SK-N-MC (cell line): Measurements from ENCODE around the gene NKIRAS2.

Experiments used
- EZH2 ChIP-seq: fragments of 200-600 bp; sonication (generic); IDR thresholded peaks from one replicate; pipeline ENCODE4 v1.6.1; 2017; ENCODE audit warnings: antibody characterized with exemption
- POLR2AphosphoS5 ChIP-seq: IDR thresholded peaks from 2 replicates; pipeline ENCODE4 v1.6.1; 2012; ENCODE audit warnings: mild to moderate bottlenecking, low read depth, low read length, borderline replicate concordance

DNA sequence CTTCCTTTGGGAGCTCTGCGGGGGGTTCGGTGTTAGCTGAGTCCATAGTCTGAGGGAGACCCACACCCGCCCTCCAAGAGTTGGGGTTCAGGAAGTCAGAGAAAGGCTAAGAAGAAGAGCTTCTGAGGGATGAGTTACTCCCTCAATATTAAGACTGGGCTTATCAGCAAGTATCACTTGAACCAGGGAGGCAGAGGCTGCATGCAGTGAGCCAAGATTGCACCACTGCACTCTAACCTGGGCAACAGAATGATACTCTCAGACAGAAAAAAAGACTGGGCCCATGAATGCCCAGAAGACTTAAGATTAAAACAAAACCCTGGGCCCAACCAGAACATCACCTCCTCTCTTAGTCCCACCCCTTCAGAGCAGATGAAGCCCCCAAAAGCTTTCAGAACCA is 6.0 kb downstream of the NKIRAS2 start:
- no peak for TF ChIP-seq POLR2AphosphoS5
- TF ChIP-seq EZH2 = no peak
